ENCODE measurements around the gene MOBP.

MOBP gene

DNA sequence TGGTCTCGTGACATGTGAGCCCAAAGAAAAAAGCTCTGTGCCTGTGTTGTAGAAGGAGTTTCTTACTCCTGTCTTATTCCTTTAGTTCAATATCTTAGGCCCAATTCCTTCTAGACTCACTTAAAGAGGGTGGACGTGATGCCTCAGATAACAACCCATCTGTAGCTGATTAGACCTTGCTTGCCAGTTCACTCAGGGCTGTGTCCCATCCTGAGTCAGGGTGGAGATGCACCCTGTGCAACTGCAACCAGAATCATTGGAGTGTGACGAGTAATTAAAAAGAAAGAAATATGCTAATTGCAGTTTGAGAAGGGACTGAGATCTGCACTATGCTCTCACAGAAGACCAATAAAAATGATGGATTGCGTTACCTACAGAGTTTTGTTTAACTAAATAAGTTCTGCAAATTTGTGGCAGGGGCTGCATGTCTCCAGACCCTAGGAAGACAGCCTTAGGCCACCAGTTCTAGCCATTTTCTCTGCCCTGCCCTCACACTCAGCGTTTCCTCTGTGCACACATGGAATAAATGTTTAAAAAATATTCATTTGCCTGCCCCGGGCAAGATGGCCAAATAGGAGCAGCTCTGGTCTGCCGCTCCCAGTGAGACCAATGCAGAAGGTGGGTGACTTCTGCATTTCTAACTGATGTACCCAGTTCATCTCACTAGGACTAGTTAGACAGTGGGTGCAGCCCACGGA is 83.0 kb downstream of the MOBP start:
- Histone ChIP-seq H3K36me3 (ENCODE audit: insufficient read depth) (no peaks in the 10 kb centered on the region), H3K4me3 (IDR thresholded peaks at IDR 0.05; ENCODE audit: insufficient read depth, low read depth, low read length) (no peak overlapping the region), H3K4me1 (ENCODE audit: low read depth, poor library complexity, severe bottlenecking) (no peaks in the 10 kb centered on the region), H3K27ac (no peak overlapping the region), H2AFZ (ENCODE audit: low read depth) (no peak overlapping the region), H4K20me1 (ENCODE audit: insufficient read depth) (no peaks in the 10 kb centered on the region), H3K27me3 (ENCODE audit: insufficient read depth, low read depth) (no peaks in the 10 kb centered on the region), H3K9ac (no peak overlapping the region), H3K4me2 (no peak overlapping the region), H3K79me2 (ENCODE audit: insufficient read depth, low read depth) (no peaks in the 10 kb centered on the region)
- TF ChIP-seq, protein P1, sequence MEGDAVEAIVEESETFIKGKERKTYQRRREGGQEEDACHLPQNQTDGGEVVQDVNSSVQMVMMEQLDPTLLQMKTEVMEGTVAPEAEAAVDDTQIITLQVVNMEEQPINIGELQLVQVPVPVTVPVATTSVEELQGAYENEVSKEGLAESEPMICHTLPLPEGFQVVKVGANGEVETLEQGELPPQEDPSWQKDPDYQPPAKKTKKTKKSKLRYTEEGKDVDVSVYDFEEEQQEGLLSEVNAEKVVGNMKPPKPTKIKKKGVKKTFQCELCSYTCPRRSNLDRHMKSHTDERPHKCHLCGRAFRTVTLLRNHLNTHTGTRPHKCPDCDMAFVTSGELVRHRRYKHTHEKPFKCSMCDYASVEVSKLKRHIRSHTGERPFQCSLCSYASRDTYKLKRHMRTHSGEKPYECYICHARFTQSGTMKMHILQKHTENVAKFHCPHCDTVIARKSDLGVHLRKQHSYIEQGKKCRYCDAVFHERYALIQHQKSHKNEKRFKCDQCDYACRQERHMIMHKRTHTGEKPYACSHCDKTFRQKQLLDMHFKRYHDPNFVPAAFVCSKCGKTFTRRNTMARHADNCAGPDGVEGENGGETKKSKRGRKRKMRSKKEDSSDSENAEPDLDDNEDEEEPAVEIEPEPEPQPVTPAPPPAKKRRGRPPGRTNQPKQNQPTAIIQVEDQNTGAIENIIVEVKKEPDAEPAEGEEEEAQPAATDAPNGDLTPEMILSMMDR (conservative IDR thresholded peaks at IDR 0.05; ENCODE audit: low read depth, low read length), result no peak
